H1 (cell line): Measurements from ENCODE around the gene TSPAN5. TPM values are rescaled to one million over a fixed set of nuclear protein-coding genes. Genes with fewer than 3 reads are reported as not detected.

Experiments used
- CBX5 ChIP-seq: fragments of 300-800, 300-1000 bp; sonication (generic); IDR thresholded peaks from 2 replicates; pipeline ENCODE4 v1.7.1; 2016; ENCODE audit warnings: antibody characterized with exemption, low read length, low read depth
- CHD7 ChIP-seq: fragments of 300-600 bp; sonication (generic); IDR thresholded peaks from 2 replicates; pipeline ENCODE4 v1.7.1; 2012; ENCODE audit warnings: low read length, moderate library complexity, mild to moderate bottlenecking, inconsistent platforms; ENCODE audit not compliant: insufficient replicate concordance
- CREB1 ChIP-seq: IDR thresholded peaks from 2 replicates; pipeline ENCODE4 v1.6.1; 2012; ENCODE audit warnings: inconsistent platforms
- MAFK ChIP-seq: IDR thresholded peaks from 2 replicates; pipeline ENCODE4 v1.6.1; 2012; ENCODE audit warnings: low read depth, mild to moderate bottlenecking, improper control_type of control experiment, low read length
- polyA plus RNA-seq, 7 experiments: library from polyadenylated mRNA; depleted of rRNA in 3 of 7; stranded (reverse) in 5 of 7; unstranded in 2 of 7; fragments of >200 nt in 5 of 7; fragments of 200-250 nt in 2 of 7; gene quantifications; 1 replicate in 5 of 7; 2 replicates in 1 of 7; 4 replicates in 1 of 7; pipeline versions ENCODE4 v1.2.1 to v1.2.3, GENCODE V29; 2011 to 2013; ENCODE audit warnings: missing spikeins in 2 of 7, mixed read lengths in 2 of 7
- total RNA-seq: library from RNA; stranded (reverse); fragmentation: NEBNext Ultra II Directional; extraction: Animal tissue kit (Norgen Biotek cat#: 25700); gene quantifications from 2 replicates; pipeline ENCODE4 v1.2.1, GENCODE V29; 2021

Gene TSPAN5
- total and polyA plus RNA-seq, 2 of the 8 experiments (the other 6 are each of a cell fraction or from before 2014, with no cell fraction given), result 17.6 to 21.2 TPM

- no peak for TF ChIP-seq CHD7
- no peak for TF ChIP-seq CREB1
- no peak for TF ChIP-seq MAFK
- TF ChIP-seq CBX5, result no peak
Observed at GRCh38 chr4:98564852-98565251, 93.6 kb downstream of the TSPAN5 start (continued).
